Neural cell (in vitro differentiated cells): ENCODE measurements around the gene ZFX.
A peak's percentile ranks its signal among the peaks of the same experiment; 100 is the strongest.

Source experiments
- CTCF ChIP-seq: fragments of 450-650 bp; IDR thresholded peaks from 2 replicates; pipeline ENCODE4 v1.5.1; 2014; ENCODE audit warnings: antibody characterized with exemption, mild to moderate bottlenecking, moderate library complexity; ENCODE audit not compliant: poor library complexity, severe bottlenecking
- EP300 ChIP-seq: fragments of 450-650 bp; conservative IDR thresholded peaks from 2 replicates; pipeline ENCODE4 v1.6.1; 2014; ENCODE audit warnings: antibody characterized with exemption, mild to moderate bottlenecking, moderate library complexity; ENCODE audit not compliant: poor library complexity, severe bottlenecking
- EZH2 ChIP-seq: fragments of 200-600, 300-800 bp; shearing (Covaris generic), sonication (generic); IDR thresholded peaks from 2 replicates; pipeline ENCODE4 v1.6.1; 2014; ENCODE audit warnings: antibody characterized with exemption, low read length, borderline replicate concordance, mild to moderate bottlenecking; ENCODE audit not compliant: insufficient read depth, poor library complexity, severe bottlenecking
- POLR2AphosphoS5 ChIP-seq: IDR thresholded peaks from 2 replicates; pipeline ENCODE4 v1.6.1; 2012
- TAF1 ChIP-seq: IDR thresholded peaks from 2 replicates; pipeline ENCODE4 v1.6.1; 2012; ENCODE audit warnings: low read depth

GRCh38 chrX:24149351-24150050, at the start of gene ZFX:
- TF ChIP-seq CTCF (no peak), POLR2AphosphoS5 (peak; percentile 53), EZH2 (no peak), TAF1 (no peak), EP300 (no peak)
